ENCODE measurements around the gene PDE11A.

DNA sequence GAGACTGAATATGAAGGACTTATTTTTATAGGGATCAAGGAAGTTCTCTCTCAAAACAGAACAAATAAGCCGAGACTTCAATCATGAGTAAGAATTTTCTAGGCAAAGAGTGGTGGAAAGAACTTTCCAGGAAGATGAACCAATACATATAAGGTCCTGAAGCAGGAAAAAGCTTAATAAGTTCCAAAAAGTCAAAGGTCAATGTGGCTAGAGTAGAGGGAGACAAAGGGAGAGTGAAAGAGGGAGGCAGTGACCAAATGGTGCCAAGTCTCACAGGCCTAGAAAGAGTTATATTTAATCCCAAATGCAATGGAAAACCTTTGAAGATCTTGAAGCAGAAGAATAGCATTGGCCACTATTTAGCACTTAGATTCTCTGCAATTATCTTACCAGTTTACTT lies 56.0 kb downstream of the PDE11A start:
- no peak for TF ChIP-seq POLR2A (IDR thresholded peaks at IDR 0.05)
- TF ChIP-seq, protein P1, sequence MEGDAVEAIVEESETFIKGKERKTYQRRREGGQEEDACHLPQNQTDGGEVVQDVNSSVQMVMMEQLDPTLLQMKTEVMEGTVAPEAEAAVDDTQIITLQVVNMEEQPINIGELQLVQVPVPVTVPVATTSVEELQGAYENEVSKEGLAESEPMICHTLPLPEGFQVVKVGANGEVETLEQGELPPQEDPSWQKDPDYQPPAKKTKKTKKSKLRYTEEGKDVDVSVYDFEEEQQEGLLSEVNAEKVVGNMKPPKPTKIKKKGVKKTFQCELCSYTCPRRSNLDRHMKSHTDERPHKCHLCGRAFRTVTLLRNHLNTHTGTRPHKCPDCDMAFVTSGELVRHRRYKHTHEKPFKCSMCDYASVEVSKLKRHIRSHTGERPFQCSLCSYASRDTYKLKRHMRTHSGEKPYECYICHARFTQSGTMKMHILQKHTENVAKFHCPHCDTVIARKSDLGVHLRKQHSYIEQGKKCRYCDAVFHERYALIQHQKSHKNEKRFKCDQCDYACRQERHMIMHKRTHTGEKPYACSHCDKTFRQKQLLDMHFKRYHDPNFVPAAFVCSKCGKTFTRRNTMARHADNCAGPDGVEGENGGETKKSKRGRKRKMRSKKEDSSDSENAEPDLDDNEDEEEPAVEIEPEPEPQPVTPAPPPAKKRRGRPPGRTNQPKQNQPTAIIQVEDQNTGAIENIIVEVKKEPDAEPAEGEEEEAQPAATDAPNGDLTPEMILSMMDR (IDR thresholded peaks at IDR 0.05 in 8 of 11, conservative IDR thresholded peaks at IDR 0.05 in 3 of 11), result no peak
